Fibroblast of the aortic adventitia (primary cell): Measurements from ENCODE around the gene GLI1. TPM values are rescaled to one million over a fixed set of nuclear protein-coding genes. Genes with fewer than 3 reads are reported as not detected.
"Not testable (repeated sequence)": the region's sequence is repeated elsewhere in the genome, so short reads cannot be mapped to it uniquely, and the experiment has no call there.

Experiments used
- DNase-seq: peaks from one replicate; pipeline ENCODE4 v3.0.0-alpha.2; 2010; ENCODE audit warnings: low read depth
- H3K4me3 ChIP-seq: 2 replicates; pipeline ENCODE4 v1.5.1; 2011; ENCODE audit warnings: low read depth, mild to moderate bottlenecking, control low read depth, low read length, moderate library complexity
- total RNA-seq: library from RNA; depleted of rRNA; stranded (reverse); fragments of >200 nt; gene quantifications from 2 replicates; pipeline ENCODE4 v1.2.3, GENCODE V29; 2012; ENCODE audit warnings: low replicate concordance
- TF ChIP-seq, protein P1 (sequence below): IDR thresholded peaks from 2 replicates; pipeline ENCODE4 v1.5.1; 2011; ENCODE audit warnings: mild to moderate bottlenecking, low read length, control low read depth, inconsistent platforms; ENCODE audit not compliant: insufficient read depth

Gene GLI1
- total RNA-seq, 1 donor = 1.1 TPM

GRCh38 chr12:57420482-57420881 lies 39.1 kb upstream of the GLI1 start:
- H3K4me3 ChIP-seq = no peak overlapping the region
- DNase-seq = no peak
- TF ChIP-seq, protein P1, sequence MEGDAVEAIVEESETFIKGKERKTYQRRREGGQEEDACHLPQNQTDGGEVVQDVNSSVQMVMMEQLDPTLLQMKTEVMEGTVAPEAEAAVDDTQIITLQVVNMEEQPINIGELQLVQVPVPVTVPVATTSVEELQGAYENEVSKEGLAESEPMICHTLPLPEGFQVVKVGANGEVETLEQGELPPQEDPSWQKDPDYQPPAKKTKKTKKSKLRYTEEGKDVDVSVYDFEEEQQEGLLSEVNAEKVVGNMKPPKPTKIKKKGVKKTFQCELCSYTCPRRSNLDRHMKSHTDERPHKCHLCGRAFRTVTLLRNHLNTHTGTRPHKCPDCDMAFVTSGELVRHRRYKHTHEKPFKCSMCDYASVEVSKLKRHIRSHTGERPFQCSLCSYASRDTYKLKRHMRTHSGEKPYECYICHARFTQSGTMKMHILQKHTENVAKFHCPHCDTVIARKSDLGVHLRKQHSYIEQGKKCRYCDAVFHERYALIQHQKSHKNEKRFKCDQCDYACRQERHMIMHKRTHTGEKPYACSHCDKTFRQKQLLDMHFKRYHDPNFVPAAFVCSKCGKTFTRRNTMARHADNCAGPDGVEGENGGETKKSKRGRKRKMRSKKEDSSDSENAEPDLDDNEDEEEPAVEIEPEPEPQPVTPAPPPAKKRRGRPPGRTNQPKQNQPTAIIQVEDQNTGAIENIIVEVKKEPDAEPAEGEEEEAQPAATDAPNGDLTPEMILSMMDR = no peak

- DNase-seq, H3K4me3 ChIP-seq: not testable (repeated sequence)
Observed at GRCh38 chr12:57426948-57427347, 32.6 kb upstream of the GLI1 start.

DNA sequence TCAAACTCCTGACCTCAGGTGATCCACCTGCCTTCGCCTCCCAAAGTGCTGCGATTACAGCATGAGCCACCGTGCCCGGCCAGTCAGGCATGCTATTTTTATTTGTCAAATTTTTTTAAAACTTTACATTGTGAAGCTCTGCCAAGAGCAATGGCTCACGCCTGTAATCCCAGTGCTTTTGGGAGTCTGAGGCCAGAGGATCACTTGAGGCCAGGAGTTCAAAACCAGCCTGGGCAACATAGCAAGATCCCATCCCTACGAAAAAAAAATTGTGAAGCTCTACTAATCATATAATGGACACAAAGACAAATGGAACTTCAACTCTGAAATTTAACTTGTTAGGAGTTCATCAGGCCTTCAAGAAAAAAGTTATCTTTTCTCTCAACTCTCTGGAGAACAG lies 30.6 kb upstream of the GLI1 start:
- no peak overlapping the region for H3K4me3 ChIP-seq
- TF ChIP-seq, protein P1 = no peak
- DNase-seq = no peak

DNA sequence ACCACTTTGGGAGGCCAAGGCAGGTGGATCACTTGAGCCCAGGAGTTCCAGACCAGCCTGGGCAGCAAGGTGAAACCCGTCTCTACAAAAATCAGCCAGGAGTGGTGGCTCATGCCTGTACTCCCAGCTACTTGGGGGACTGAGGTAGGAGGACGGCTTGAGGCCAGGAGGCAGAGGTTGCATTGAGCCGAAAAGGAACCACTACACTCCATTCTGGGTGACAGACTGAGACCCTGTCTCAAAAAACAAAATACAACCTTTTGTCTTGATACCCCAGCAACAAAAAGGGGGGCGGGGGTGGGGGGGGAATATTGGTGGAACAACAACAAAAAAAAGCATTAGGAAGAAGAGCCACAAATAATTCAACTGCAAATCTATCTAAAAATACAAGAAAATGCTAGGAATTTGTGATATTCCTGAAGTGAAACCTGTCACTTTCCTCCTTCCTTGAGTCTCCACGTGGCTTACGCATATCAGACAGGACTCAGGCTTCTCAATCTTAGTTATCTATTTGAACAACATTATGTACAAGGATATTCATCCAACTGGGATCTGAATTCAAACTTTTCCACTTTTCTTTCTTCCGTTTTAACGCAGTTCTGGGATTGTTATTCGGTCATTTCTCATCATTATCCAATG lies 30.0 kb upstream of the GLI1 start:
- TF ChIP-seq, protein P1 = no peak
- peak overlapping the region; percentile 77 for H3K4me3 ChIP-seq
- DNase-seq = no peak

DNA sequence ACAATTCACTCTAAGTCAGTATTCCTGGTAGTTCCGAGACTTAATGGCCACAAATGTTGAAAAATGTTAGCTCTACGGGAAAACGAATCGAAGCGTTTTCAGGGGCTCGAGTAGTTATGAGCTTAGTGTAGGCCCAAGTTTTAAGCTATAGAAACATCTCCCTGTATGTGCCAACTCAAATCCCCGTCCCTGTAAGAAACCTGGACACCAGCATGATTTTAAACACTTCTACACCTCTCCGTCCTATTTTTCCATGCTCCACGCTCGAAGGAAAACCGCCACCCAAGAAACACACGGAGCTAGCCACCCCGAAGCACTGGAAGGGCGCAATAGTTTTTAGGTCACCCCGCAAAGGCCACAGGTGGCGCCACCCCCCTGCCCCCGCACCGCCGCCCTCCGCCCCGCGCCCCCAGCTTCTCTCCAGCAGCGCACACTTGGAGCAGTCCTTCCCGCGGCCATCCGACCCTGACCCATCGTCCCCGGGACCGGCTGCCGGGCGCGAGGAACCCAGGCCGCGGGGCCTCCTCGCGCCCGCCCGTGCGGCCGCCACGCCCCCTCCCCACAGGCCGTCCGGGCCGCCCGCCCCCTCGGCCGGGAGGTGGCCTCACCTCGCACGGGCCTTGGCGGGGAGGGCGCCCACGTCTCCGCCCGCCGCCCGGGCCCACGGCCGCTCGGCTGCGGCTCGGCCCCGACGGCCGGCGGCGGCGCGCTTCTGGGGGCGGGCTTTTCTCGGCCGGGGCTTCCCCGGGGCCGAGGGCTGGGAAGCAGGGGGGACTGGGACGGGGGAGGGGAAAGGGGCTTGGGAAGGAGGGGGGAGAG lies 29.3 kb upstream of the GLI1 start:
- DNase-seq = peak; percentile 51
- TF ChIP-seq, protein P1 = peak; percentile 3
- H3K4me3 ChIP-seq = peak overlapping the region; percentile 77

GRCh38 chr12:57430931-57431566 lies 28.5 kb upstream of the GLI1 start, which contains the start of gene R3HDM2:
R3HDM2 (minus strand) TSS chr12:57431043; CDS start chr12:57310428, 120,615 bp downstream.
- DNase-seq = peak; percentile 93

More at GRCh38 chr12:57430931-57431566, 28.5 kb upstream of the GLI1 start, which contains the start of gene R3HDM2:
- H3K4me3 ChIP-seq = peak within 1 kb of the TSS; percentile 77
- TF ChIP-seq, protein P1 = no peak
